Keratinocyte (primary cell): ENCODE results near the gene RING1. TPM values are rescaled to one million over a fixed set of nuclear protein-coding genes. Genes with fewer than 3 reads are reported as not detected.

Experiments
- DNase-seq: peaks from one replicate; pipeline ENCODE4 v3.0.0-alpha.2; 2011; ENCODE audit warnings: low read depth, missing footprints, low spot score
- FAIRE-seq: peaks from 2 replicates; lab custom pipeline; 2011; peaks lifted over from hg19 to GRCh38; lab: Jason Lieb, UNC
- H2AFZ ChIP-seq: 2 replicates; pipeline ENCODE4 v1.6.0; 2012; ENCODE audit warnings: low read length, control low read depth, inconsistent platforms; ENCODE audit not compliant: control insufficient read depth
- H3K27ac ChIP-seq: 2 replicates; pipeline ENCODE4 v1.5.1; 2011; ENCODE audit warnings: low read length; ENCODE audit not compliant: control insufficient read depth, insufficient read depth
- H3K27me3 ChIP-seq: 3 replicates; pipeline ENCODE4 v1.6.0; 2011; ENCODE audit warnings: low read length; ENCODE audit not compliant: control insufficient read depth, insufficient read depth; ENCODE audit errors: extremely low read depth
- H3K36me3 ChIP-seq, 2 experiments: 2 replicates in 1 of 2; 3 replicates in 1 of 2; pipeline ENCODE4 v1.5.1; 2011; ENCODE audit warnings: low read length in 2 of 2, mild to moderate bottlenecking in 1 of 2; ENCODE audit not compliant: control insufficient read depth in 2 of 2, insufficient read depth in 2 of 2; ENCODE audit errors: extremely low read depth in 1 of 2
- H3K4me1 ChIP-seq: 3 replicates; pipeline ENCODE4 v1.5.1; 2011; ENCODE audit warnings: low read length; ENCODE audit not compliant: control insufficient read depth, insufficient read depth; ENCODE audit errors: extremely low read depth
- H3K4me2 ChIP-seq: 3 replicates; pipeline ENCODE4 v1.6.0; 2011; ENCODE audit warnings: low read depth, low read length; ENCODE audit not compliant: control insufficient read depth, insufficient read depth; ENCODE audit errors: extremely low read depth
- H3K4me3 ChIP-seq, 3 experiments: fragments of 200-600 bp in 1 of 3; sonication (generic) in 1 of 3; 2 replicates in 2 of 3; 3 replicates in 1 of 3; pipeline ENCODE4 v1.5.1; 2011 to 2016; ENCODE audit warnings: low read length in 3 of 3, mild to moderate bottlenecking in 3 of 3, control low read depth in 2 of 3, inconsistent platforms in 1 of 3, low read depth in 1 of 3, mixed read lengths in 1 of 3, mixed run types in 1 of 3, moderate library complexity in 1 of 3; ENCODE audit not compliant: control insufficient read depth in 2 of 3, insufficient read depth in 2 of 3; ENCODE audit errors: extremely low read depth in 1 of 3
- H3K79me2 ChIP-seq: 2 replicates; pipeline ENCODE4 v1.6.0; 2012; ENCODE audit warnings: low read length; ENCODE audit not compliant: control insufficient read depth, insufficient read depth
- H3K9ac ChIP-seq: 3 replicates; pipeline ENCODE4 v1.6.0; 2011; ENCODE audit warnings: low read length; ENCODE audit not compliant: control insufficient read depth, insufficient read depth; ENCODE audit errors: extremely low read depth
- H3K9me1 ChIP-seq: 3 replicates; pipeline ENCODE4 v1.6.0; 2011; ENCODE audit warnings: low read length; ENCODE audit not compliant: control insufficient read depth, insufficient read depth; ENCODE audit errors: extremely low read depth
- H3K9me3 ChIP-seq: 2 replicates; pipeline ENCODE4 v1.5.1; 2012; ENCODE audit warnings: low read depth, low read length; ENCODE audit not compliant: control insufficient read depth
- H4K20me1 ChIP-seq: 3 replicates; pipeline ENCODE4 v1.6.0; 2011; ENCODE audit warnings: low read length; ENCODE audit not compliant: control insufficient read depth, insufficient read depth; ENCODE audit errors: extremely low read depth
- EZH2 ChIP-seq: IDR thresholded peaks from one replicate; pipeline ENCODE4 v1.6.1; 2012; ENCODE audit warnings: inconsistent platforms, mild to moderate bottlenecking, low read length, moderate library complexity
- dilution Hi-C: fragments of 300-500 bp; cut with MboI; formaldehyde crosslinking; loops from one replicate; pipeline ENCODE4 v1.7.0; 2020; ENCODE audit warnings: low sequenced_read_pairs; ENCODE audit not compliant: extremely low pct_ligation_motif_present
- polyA plus RNA-seq, 5 experiments: library from polyadenylated mRNA; depleted of rRNA in 3 of 5; stranded (reverse) in 3 of 5; stranded (forward) in 1 of 5; unstranded in 1 of 5; fragments of >200 nt; gene quantifications; 1 replicate in 1 of 5; 2 replicates in 3 of 5; 3 replicates in 1 of 5; pipeline versions ENCODE4 v1.2.1 to v1.2.3, GENCODE V29; 2011 to 2012; ENCODE audit warnings: missing spikeins in 2 of 5, low read depth in 1 of 5, low replicate concordance in 1 of 5
- TF ChIP-seq, protein P1 (sequence below), 3 experiments: IDR thresholded peaks in 1 of 3; conservative IDR thresholded peaks in 1 of 3; optimal IDR thresholded peaks in 1 of 3; 2 replicates in 2 of 3; 3 replicates in 1 of 3; pipeline versions ENCODE3 to v1.5.1; 2011; ENCODE audit warnings: low read length in 3 of 3, mild to moderate bottlenecking in 3 of 3, moderate library complexity in 2 of 3, control low read depth in 1 of 3, inconsistent platforms in 1 of 3; ENCODE audit not compliant: insufficient read depth in 2 of 3; ENCODE audit errors: extremely low read depth in 1 of 3

RING1 gene
- polyA plus RNA-seq, 1 donor (not counting 4 experiments of a cell fraction or from before 2014, with no cell fraction given): 23.0 TPM

DNA sequence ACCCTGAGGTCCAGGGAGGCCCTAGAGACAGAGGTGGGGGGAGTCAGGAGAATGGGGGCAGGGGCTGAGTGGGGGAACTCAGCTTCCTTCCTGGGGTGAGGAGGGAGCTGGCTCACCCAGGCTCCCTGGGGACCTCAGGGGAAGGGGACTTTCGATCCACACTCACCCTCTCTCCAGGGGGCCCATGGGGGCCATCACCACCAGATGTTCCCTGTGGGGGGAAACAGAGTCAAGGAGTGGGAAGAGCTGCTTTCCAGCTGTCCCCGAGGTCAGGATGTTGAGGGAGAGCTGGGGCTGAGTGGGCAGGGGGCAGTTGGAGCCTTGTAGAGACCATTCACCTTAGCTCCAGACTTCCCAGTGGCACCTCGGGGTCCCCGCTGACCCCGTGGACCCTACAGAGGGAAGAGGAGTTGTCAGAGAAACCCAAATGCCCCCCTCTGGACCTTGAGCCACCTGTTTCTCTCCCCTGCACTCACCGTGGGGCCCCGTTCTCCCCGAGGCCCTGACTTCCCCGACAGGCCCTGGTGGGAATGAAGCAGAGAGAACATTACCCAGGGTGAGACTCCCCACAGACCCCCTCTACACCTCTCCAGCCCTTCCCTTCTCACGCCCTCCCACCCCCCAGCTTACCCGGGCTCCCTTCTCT is 34.6 kb upstream of the RING1 start:
- FAIRE-seq (no peak), DNase-seq (no peak)
- Histone ChIP-seq H3K4me2 (no peak overlapping the region), H3K27me3 (peaks cover 2% of the 10 kb centered on the region), H4K20me1 (no peaks in the 10 kb centered on the region), H3K79me2 (no peaks in the 10 kb centered on the region), H3K4me3 (no peak overlapping the region), H3K4me1 (no peaks in the 10 kb centered on the region), H3K9me3 (no peaks in the 10 kb centered on the region), H3K9me1 (no peaks in the 10 kb centered on the region), H3K9ac (no peak overlapping the region), H2AFZ (no peak overlapping the region), H3K27ac (no peak overlapping the region), H3K36me3 (no peaks in the 10 kb centered on the region)
- dilution Hi-C loops: no loop called here
- TF ChIP-seq EZH2: no peak
- TF ChIP-seq, protein P1, sequence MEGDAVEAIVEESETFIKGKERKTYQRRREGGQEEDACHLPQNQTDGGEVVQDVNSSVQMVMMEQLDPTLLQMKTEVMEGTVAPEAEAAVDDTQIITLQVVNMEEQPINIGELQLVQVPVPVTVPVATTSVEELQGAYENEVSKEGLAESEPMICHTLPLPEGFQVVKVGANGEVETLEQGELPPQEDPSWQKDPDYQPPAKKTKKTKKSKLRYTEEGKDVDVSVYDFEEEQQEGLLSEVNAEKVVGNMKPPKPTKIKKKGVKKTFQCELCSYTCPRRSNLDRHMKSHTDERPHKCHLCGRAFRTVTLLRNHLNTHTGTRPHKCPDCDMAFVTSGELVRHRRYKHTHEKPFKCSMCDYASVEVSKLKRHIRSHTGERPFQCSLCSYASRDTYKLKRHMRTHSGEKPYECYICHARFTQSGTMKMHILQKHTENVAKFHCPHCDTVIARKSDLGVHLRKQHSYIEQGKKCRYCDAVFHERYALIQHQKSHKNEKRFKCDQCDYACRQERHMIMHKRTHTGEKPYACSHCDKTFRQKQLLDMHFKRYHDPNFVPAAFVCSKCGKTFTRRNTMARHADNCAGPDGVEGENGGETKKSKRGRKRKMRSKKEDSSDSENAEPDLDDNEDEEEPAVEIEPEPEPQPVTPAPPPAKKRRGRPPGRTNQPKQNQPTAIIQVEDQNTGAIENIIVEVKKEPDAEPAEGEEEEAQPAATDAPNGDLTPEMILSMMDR (optimal IDR thresholded peaks at IDR 0.05 in 1 of 3, IDR thresholded peaks at IDR 0.05 in 1 of 3, conservative IDR thresholded peaks at IDR 0.05 in 1 of 3; ENCODE audit: extremely low read depth in 1 of 3, insufficient read depth in 2 of 3, low read length in 3 of 3): no peak

DNA sequence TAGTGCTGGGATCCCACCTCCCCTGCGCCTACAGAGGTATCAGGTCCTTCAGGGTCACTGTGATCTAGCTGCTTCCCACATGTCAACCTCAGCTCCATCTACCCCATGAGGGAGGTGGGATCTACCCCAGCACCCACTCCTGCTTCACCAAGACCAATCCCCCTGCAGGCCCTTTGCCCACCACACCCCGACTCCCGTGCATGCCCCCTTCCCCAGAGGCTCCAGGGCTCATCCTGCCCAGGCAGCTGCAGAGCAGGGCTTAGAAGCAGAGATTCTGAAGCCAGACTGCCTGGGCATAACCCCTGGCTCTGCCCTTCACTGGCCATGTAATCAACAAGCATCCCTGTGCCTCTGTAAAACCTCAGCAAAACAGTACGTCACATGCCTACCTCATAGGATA is 33.5 kb upstream of the RING1 start:
- H4K20me1 ChIP-seq: no peaks in the 10 kb centered on the region
- TF ChIP-seq, protein P1 (optimal IDR thresholded peaks at IDR 0.05 in 1 of 3, IDR thresholded peaks at IDR 0.05 in 1 of 3, conservative IDR thresholded peaks at IDR 0.05 in 1 of 3; ENCODE audit: extremely low read depth in 1 of 3, insufficient read depth in 2 of 3, low read length in 3 of 3): no peak
- no peak for TF ChIP-seq EZH2
- no peak overlapping the region for H2AFZ ChIP-seq
- H3K4me3 ChIP-seq: no peak overlapping the region
- H3K9ac ChIP-seq: no peak overlapping the region
- no peaks in the 10 kb centered on the region for H3K36me3 ChIP-seq
- H3K9me1 ChIP-seq: no peaks in the 10 kb centered on the region
- no peaks in the 10 kb centered on the region for H3K9me3 ChIP-seq
- no peaks in the 10 kb centered on the region for H3K4me1 ChIP-seq
- H3K79me2 ChIP-seq: no peaks in the 10 kb centered on the region
- no peak overlapping the region for H3K4me2 ChIP-seq
- dilution Hi-C loops: no loop called here
- H3K27ac ChIP-seq: no peak overlapping the region
- DNase-seq (no peak), FAIRE-seq (no peak)
- H3K27me3 ChIP-seq: peaks cover 2% of the 10 kb centered on the region
